MM.1S (cell line): ENCODE measurements around the gene TXNDC9.
"Not testable (repeated sequence)": the region's sequence is repeated elsewhere in the genome, so short reads cannot be mapped to it uniquely, and the experiment has no call there.

Source experiments
- DNase-seq: peaks from one replicate; pipeline ENCODE4 v3.0.0-alpha.2; 2015
- H2AFZ ChIP-seq: fragments of 300-600 bp; sonication (generic); 2 replicates; pipeline ENCODE4 v1.6.0; 2016; ENCODE audit warnings: antibody characterized with exemption, low read length
- H3F3A ChIP-seq: fragments of 300-600 bp; sonication (generic); 2 replicates; pipeline ENCODE4 v1.6.1; 2016; ENCODE audit warnings: mild to moderate bottlenecking, antibody characterized with exemption, low read length, moderate library complexity, mixed read lengths; ENCODE audit not compliant: insufficient read depth
- H3K27ac ChIP-seq: fragments of 300-600 bp; sonication (generic); 2 replicates; pipeline ENCODE4 v1.5.1; 2016; ENCODE audit warnings: mild to moderate bottlenecking, low read length
- H3K27me3 ChIP-seq: fragments of 300-600 bp; sonication (generic); replicated peaks from 2 replicates; pipeline ENCODE4 v1.6.0; 2016; ENCODE audit warnings: low read length; ENCODE audit not compliant: insufficient read depth
- H3K36me3 ChIP-seq: fragments of 300-600 bp; sonication (generic); replicated peaks from 2 replicates; pipeline ENCODE4 v1.6.1; 2016; ENCODE audit warnings: mild to moderate bottlenecking, low read length, mixed read lengths; ENCODE audit not compliant: insufficient read depth
- H3K4me1 ChIP-seq: fragments of 300-600 bp; sonication (generic); 2 replicates; pipeline ENCODE4 v1.6.1; 2016; ENCODE audit warnings: low read length, mixed read lengths
- H3K4me2 ChIP-seq: fragments of 300-600 bp; sonication (generic); 2 replicates; pipeline ENCODE4 v1.6.0; 2016; ENCODE audit warnings: low read depth, low read length
- H3K4me3 ChIP-seq: fragments of 300-600 bp; sonication (generic); 2 replicates; pipeline ENCODE4 v1.5.1; 2016; ENCODE audit warnings: low read length, mixed read lengths
- H3K79me2 ChIP-seq: fragments of 300-600 bp; sonication (generic); 2 replicates; pipeline ENCODE4 v1.6.1; 2016; ENCODE audit warnings: mixed run types, low read length, mixed read lengths
- H3K9ac ChIP-seq: fragments of 300-600 bp; sonication (generic); 2 replicates; pipeline ENCODE4 v1.6.1; 2016; ENCODE audit warnings: low read length, mixed read lengths
- H3K9me2 ChIP-seq: fragments of 300-600 bp; sonication (generic); replicated peaks from 2 replicates; pipeline ENCODE4 v1.6.1; 2016; ENCODE audit warnings: mild to moderate bottlenecking, low read length, mixed read lengths; ENCODE audit not compliant: insufficient read depth
- H3K9me3 ChIP-seq: fragments of 300-600 bp; sonication (generic); replicated peaks from 2 replicates; pipeline ENCODE4 v1.6.1; 2016; ENCODE audit warnings: mild to moderate bottlenecking, low read length, mixed read lengths; ENCODE audit not compliant: insufficient read depth
- H4K20me1 ChIP-seq: fragments of 300-600 bp; sonication (generic); 2 replicates; pipeline ENCODE4 v1.6.1; 2016; ENCODE audit warnings: mild to moderate bottlenecking, low read length, moderate library complexity, mixed read lengths; ENCODE audit not compliant: insufficient read depth
- CTCF ChIP-seq: fragments of 300-600 bp; sonication (generic); IDR thresholded peaks from 2 replicates; pipeline ENCODE4 v1.5.1; 2016; ENCODE audit warnings: antibody characterized with exemption, low read length, mixed read lengths
- EZH2 ChIP-seq: fragments of 300-600 bp; sonication (generic); optimal IDR thresholded peaks from 2 replicates; pipeline ENCODE3; 2017; ENCODE audit warnings: low read depth, mild to moderate bottlenecking, antibody characterized with exemption, low read length, mixed read lengths
- EZH2phosphoT487 ChIP-seq: fragments of 300-600 bp; sonication (generic); IDR thresholded peaks from 2 replicates; pipeline ENCODE4 v1.6.1; 2018; ENCODE audit warnings: antibody characterized with exemption, low read length

The TXNDC9 gene

GRCh38 chr2:99279969-99280695 lies 56.0 kb downstream of the TXNDC9 start:
- H3K4me3 ChIP-seq: no peak overlapping the region
- no peaks in the 10 kb centered on the region for H3K36me3 ChIP-seq
- no peaks in the 10 kb centered on the region for H3K9me2 ChIP-seq
- no peaks in the 10 kb centered on the region for H4K20me1 ChIP-seq
- H3K27ac ChIP-seq: no peak overlapping the region
- no peaks in the 10 kb centered on the region for H3K27me3 ChIP-seq
- no peak overlapping the region for H3K4me2 ChIP-seq
- no peak for DNase-seq
- H3F3A ChIP-seq: no peaks in the 10 kb centered on the region
- no peaks in the 10 kb centered on the region for H3K4me1 ChIP-seq
- no peaks in the 10 kb centered on the region for H3K79me2 ChIP-seq
- H3K9me3 ChIP-seq: no peaks in the 10 kb centered on the region
- TF ChIP-seq CTCF: no peak
- no peak for TF ChIP-seq EZH2
- no peak for TF ChIP-seq EZH2phosphoT487
- no peak overlapping the region for H2AFZ ChIP-seq
- H3K9ac ChIP-seq: no peak overlapping the region

GRCh38 chr2:99278793-99279291 lies 57.3 kb downstream of the TXNDC9 start:
- H4K20me1 ChIP-seq: no peaks in the 10 kb centered on the region
- DNase-seq: no peak
- H3K4me2 ChIP-seq: no peak overlapping the region
- H3K4me3 ChIP-seq: no peak overlapping the region
- H3K36me3 ChIP-seq: no peaks in the 10 kb centered on the region
- no peaks in the 10 kb centered on the region for H3K27me3 ChIP-seq
- TF ChIP-seq EZH2phosphoT487 (no peak), EZH2 (no peak)
- H3K9me3 ChIP-seq: no peaks in the 10 kb centered on the region
- no peak overlapping the region for H2AFZ ChIP-seq
- H3K27ac ChIP-seq: no peak overlapping the region
- H3K4me1 ChIP-seq: no peaks in the 10 kb centered on the region
- no peaks in the 10 kb centered on the region for H3F3A ChIP-seq
- H3K9ac ChIP-seq: no peak overlapping the region
- H3K9me2 ChIP-seq: no peaks in the 10 kb centered on the region
- no peaks in the 10 kb centered on the region for H3K79me2 ChIP-seq

GRCh38 chr2:99278195-99278765 lies 57.9 kb downstream of the TXNDC9 start:
- not testable (repeated sequence) for H3F3A ChIP-seq, H3K27ac ChIP-seq

GRCh38 chr2:99275882-99276281 lies 60.3 kb downstream of the TXNDC9 start:
- Histone ChIP-seq H3K9me3 (no peaks in the 10 kb centered on the region), H3K9ac (no peak overlapping the region), H3K4me1 (no peaks in the 10 kb centered on the region), H3K27me3 (no peaks in the 10 kb centered on the region), H3K27ac (no peak overlapping the region), H3K79me2 (no peaks in the 10 kb centered on the region), H3F3A (no peaks in the 10 kb centered on the region), H2AFZ (no peak overlapping the region), H4K20me1 (no peaks in the 10 kb centered on the region), H3K4me2 (no peak overlapping the region), H3K9me2 (no peaks in the 10 kb centered on the region), H3K4me3 (no peak overlapping the region), H3K36me3 (no peaks in the 10 kb centered on the region)
- TF ChIP-seq EZH2phosphoT487 (no peak), EZH2 (no peak), CTCF (no peak)
- no peak for DNase-seq

More at GRCh38 chr2:99278195-99278765, 57.9 kb downstream of the TXNDC9 start:
- H3K9me3 ChIP-seq, H3K36me3 ChIP-seq, H3K4me2 ChIP-seq, H4K20me1 ChIP-seq, H3K9me2 ChIP-seq, H3K27me3 ChIP-seq, H2AFZ ChIP-seq, H3K9ac ChIP-seq, DNase-seq, H3K4me1 ChIP-seq, H3K4me3 ChIP-seq, H3K79me2 ChIP-seq: not testable (repeated sequence)
